Body of pancreas (tissue), 4 donors: ENCODE results near the gene ZNF441. TPM values are rescaled to one million over a fixed set of nuclear protein-coding genes. Genes with fewer than 3 reads are reported as not detected.
"Not testable (repeated sequence)": the region's sequence is repeated elsewhere in the genome, so short reads cannot be mapped to it uniquely, and the experiment has no call there.

ENCODE experiments used
- ATAC-seq: fragments of 150-250 bp; one replicate; pipeline ENCODE4 v1.9.1; 2016
- DNase-seq, 4 donors: peaks; one replicate each; pipeline ENCODE4 v3.0.0-alpha.2; 2019
- H3K27ac ChIP-seq, 4 donors: fragments of 200-600 bp; sonication (generic); 1 replicate in 3 of 4; 2 replicates in 1 of 4; pipeline versions ENCODE4 v1.5.1 to v1.6.1; 2016 to 2019; ENCODE audit warnings: mild to moderate bottlenecking in 1 of 4, mixed read lengths in 1 of 4, moderate library complexity in 1 of 4
- H3K27me3 ChIP-seq, 2 donors: fragments of 200-600 bp; sonication (generic); one replicate each; pipeline ENCODE4 v1.6.0; 2016; ENCODE audit warnings: mild to moderate bottlenecking in 1 of 2
- H3K36me3 ChIP-seq, 2 donors: fragments of 200-600 bp; sonication (generic); replicated peaks in 1 of 2; 2 replicates each; pipeline ENCODE4 v1.5.1; 2016; ENCODE audit warnings: low read depth in 2 of 2; ENCODE audit not compliant: insufficient read depth in 1 of 2
- H3K4me1 ChIP-seq: fragments of 200-600 bp; sonication (generic); one replicate; pipeline ENCODE4 v1.6.0; 2016
- H3K4me3 ChIP-seq, 2 donors: fragments of 200-600 bp; sonication (generic); 1 replicate in 1 of 2; 2 replicates in 1 of 2; pipeline ENCODE4 v1.5.1; 2016 to 2019
- H3K9me3 ChIP-seq, 3 donors: fragments of 200-600 bp; sonication (generic); 1 replicate in 2 of 3; 2 replicates in 1 of 3; pipeline ENCODE4 v1.5.1; 2016
- POLR2A ChIP-seq, 3 donors: fragments of 450-650 bp; IDR thresholded peaks; one replicate each; pipeline ENCODE4 v1.6.1; 2016; ENCODE audit warnings: antibody characterized with exemption in 3 of 3, mild to moderate bottlenecking in 2 of 3
- WGBS, 2 donors: methylation state at CpG; one replicate each; pipeline ENCODE4 v1.1.5; 2017; 5-methylcytosine and 5-hydroxymethylcytosine counted together
- intact Hi-C: fragments of 100-400 bp; cut with DNase I; formaldehyde crosslinking; loops from one replicate; pipeline ENCODE4 v1.15.1; 2023
- total RNA-seq, 2 donors: library from RNA; depleted of rRNA; stranded (reverse); fragments of >200 nt; gene quantifications; one replicate each; pipeline ENCODE4 v1.1.0, GENCODE V29; 2016
- TF ChIP-seq, protein P1 (sequence below), 7 experiments: fragments of 450-650 bp in 4 of 7; fragments of 200-600 bp in 3 of 7; sonication (generic) in 3 of 7; IDR thresholded peaks; one replicate each; pipeline ENCODE4 v1.5.1; 2016 to 2019; ENCODE audit warnings: antibody characterized with exemption in 7 of 7

Gene ZNF441
- total RNA-seq, 2 donors from 2014 or later = 7.3 to 13.8 TPM

DNA sequence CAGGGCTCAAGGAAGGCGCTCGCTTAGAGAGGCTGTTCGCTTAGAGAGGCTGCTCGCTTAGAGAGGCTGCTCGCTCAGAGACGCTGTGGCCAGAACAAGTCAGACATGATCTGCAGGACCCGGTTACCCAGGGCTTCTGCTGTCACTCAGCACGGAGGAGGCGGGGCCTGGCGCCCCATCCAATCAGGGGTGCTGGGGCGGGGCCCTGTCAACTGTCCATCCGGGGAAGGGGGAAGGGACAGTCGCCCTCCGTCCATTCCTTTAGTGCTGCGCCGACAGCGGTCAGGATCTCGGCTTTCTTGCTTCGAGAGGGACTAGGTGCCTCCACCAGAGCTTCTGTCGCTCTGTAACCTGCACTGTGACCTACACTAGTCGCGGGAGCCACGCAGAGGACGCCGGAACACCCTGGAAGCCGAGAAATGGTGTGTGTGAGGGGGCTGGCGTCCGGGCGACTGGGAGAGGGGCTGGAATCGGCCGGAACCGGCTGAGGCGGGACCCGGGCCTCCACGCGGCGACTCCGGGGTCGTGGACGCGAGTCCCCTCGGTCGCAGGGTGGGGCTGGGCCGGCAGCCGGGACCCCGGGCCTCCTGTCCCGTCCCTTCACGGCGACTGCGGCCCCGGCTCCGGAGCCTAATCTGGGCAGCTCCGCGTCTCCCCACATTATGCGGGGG is 47.4 kb downstream of the ZNF441 start, which contains the start of gene ZNF440:
TSS of gene ZNF440 (plus strand) at position 245 of the 671 bp plus-strand sequence. CDS start at position 420, 175 bp downstream.
- H3K36me3 ChIP-seq = no peaks in the 10 kb centered on the region
- peak; percentile 56 to 94 (median 92) for TF ChIP-seq POLR2A (IDR thresholded peaks at IDR 0.05)
- TF ChIP-seq, protein P1, sequence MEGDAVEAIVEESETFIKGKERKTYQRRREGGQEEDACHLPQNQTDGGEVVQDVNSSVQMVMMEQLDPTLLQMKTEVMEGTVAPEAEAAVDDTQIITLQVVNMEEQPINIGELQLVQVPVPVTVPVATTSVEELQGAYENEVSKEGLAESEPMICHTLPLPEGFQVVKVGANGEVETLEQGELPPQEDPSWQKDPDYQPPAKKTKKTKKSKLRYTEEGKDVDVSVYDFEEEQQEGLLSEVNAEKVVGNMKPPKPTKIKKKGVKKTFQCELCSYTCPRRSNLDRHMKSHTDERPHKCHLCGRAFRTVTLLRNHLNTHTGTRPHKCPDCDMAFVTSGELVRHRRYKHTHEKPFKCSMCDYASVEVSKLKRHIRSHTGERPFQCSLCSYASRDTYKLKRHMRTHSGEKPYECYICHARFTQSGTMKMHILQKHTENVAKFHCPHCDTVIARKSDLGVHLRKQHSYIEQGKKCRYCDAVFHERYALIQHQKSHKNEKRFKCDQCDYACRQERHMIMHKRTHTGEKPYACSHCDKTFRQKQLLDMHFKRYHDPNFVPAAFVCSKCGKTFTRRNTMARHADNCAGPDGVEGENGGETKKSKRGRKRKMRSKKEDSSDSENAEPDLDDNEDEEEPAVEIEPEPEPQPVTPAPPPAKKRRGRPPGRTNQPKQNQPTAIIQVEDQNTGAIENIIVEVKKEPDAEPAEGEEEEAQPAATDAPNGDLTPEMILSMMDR (IDR thresholded peaks at IDR 0.05) = no peak
- no peaks in the 10 kb centered on the region for H3K9me3 ChIP-seq
- WGBS, 2 donors = 0% methylated on average over 26 to 47 of the region's 55 CpGs
- peak within 1 kb of the TSS; percentile 80 to 82 for H3K4me3 ChIP-seq
- peak; percentile 100 for ATAC-seq
- peaks cover 21% of the 10 kb centered on the region for H3K4me1 ChIP-seq
- H3K27me3 ChIP-seq = no peaks in the 10 kb centered on the region
- intact Hi-C loops = no loop called here
- H3K27ac ChIP-seq = peak within 1 kb of the TSS; percentile 84 to 94 (median 90)
- DNase-seq = peak; percentile 97 to 99 (median 97)

DNA sequence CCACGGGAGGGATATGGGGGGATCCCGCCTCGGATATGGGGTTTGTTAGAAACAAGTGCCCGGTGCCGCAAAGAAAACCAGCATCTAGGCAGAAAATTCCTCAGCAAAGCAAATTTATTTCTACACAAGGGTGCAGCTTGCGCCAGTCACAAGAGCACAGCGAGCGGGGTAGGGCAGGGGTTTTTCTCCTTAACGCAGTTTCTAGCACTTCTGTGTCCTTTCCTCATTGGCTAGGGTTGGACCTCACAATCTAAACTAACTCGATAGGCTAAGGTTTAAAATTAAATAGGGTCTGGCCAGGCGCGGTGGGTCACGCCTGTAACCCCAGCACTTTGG is 47.9 kb downstream of the ZNF441 start:
- Histone ChIP-seq H3K27ac (peak overlapping the region; percentile 84 to 94 (median 90)), H3K36me3 (no peaks in the 10 kb centered on the region), H3K27me3 (no peaks in the 10 kb centered on the region), H3K4me1 (peaks cover 21% of the 10 kb centered on the region), H3K4me3 (peak overlapping the region; percentile 80 to 82), H3K9me3 (no peaks in the 10 kb centered on the region)
- 2 to 8% methylated on average over 12 to 13 of the region's 13 CpGs for WGBS, 2 donors
- DNase-seq (peak in 2 of 4 donors; percentile 14 to 36), ATAC-seq (peak; percentile 32)
- intact Hi-C loops = no loop called here
- TF ChIP-seq, protein P1 (IDR thresholded peaks at IDR 0.05) = no peak
- no peak for TF ChIP-seq POLR2A (IDR thresholded peaks at IDR 0.05)

DNA sequence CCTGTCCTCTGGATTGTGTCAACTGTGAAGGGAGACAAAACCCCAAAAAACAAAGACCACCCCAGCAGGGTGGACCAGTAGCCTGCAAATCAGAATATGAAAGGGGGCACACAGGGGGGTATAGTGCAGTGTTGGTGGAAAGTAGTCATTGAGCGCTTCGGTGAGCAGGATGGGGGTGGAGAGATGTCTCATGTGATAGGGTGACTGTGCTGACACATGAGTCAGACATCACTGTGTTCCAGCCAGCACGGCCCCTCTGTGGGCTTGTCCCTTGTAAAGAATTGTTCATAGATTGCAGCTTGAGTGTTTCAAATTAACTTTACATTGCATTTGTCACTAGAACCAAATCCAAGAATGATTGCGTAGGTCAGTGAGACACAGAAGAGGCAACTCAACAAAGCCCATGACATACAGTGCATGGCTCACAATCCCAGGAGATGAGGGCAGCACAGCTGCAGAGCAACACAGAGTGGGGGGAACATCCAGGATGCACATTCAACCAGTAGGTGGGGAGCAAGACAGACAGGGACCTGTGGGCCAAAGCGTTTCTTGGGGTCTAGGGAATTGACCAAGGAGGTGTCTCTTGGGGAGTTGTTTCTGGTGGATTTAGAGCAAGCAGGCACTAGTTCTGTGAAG is 54.8 kb downstream of the ZNF441 start:
- 85 to 97% methylated on average over 5 of the region's 5 CpGs for WGBS, 2 donors
- no peaks in the 10 kb centered on the region for H3K4me1 ChIP-seq
- ATAC-seq = no peak
- no peak for DNase-seq
- H3K9me3 ChIP-seq = no peaks in the 10 kb centered on the region
- H3K27ac ChIP-seq = no peak overlapping the region
- no peak for TF ChIP-seq POLR2A (IDR thresholded peaks at IDR 0.05)
- TF ChIP-seq, protein P1 (IDR thresholded peaks at IDR 0.05) = no peak
- H3K36me3 ChIP-seq = no peaks in the 10 kb centered on the region
- no peak overlapping the region for H3K4me3 ChIP-seq
- H3K27me3 ChIP-seq = no peaks in the 10 kb centered on the region
- intact Hi-C loops = no loop called here

DNA sequence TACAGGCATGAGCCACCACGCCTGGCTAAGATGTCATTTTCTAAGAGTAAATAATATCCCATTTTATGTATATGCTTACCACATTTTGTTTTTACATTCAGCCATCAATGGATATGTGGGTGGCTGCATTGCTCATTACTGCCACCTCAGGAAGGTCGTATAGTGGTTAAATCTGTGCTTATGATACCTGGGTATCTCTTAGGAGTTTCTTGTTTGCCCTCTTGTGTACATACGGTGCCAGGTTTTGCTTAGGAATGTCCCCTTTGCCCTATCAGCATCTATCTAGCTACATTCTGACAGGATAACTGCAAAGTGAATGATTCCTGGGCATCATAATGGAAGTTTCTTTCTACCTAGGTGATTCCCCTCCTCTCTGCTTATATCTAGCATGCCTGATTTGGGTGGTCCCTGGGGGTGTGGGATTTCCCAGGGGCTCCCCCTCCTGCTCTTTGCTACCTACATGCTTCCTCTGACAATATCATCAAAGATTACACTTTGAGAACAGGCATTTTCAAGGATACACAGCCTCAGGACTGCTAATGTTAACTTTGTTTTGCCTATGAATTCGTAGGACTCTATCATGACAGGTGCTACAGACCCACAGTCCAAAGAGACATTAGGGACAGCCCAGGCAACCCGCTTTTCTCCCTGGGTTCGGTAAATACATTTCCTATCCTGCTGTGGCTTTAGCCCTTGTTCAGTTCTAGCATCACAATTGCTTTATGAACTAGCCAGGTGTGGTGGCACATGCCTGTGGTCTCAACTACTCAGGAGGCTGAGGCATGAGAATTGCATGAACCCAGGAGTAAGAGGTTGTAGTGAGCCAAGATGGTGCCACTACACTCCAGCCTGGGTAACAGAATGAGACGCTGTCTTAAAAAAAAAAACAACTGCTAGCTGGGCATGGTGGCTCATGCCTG is 62.4 kb downstream of the ZNF441 start:
- ATAC-seq, H3K27me3 ChIP-seq, H3K4me3 ChIP-seq, H3K27ac ChIP-seq, H3K4me1 ChIP-seq, DNase-seq, intact Hi-C loops: not testable (repeated sequence)
- Histone ChIP-seq H3K9me3 (peaks cover 0 to 20% (median 0%) of the 10 kb centered on the region in 3 donors), H3K36me3 (peaks cover 16 to 17% of the 10 kb centered on the region in 2 donors)
- WGBS, 2 donors = 88 to 90% methylated on average over 7 of the region's 7 CpGs
